Heart left ventricle (tissue), 16 donors: ENCODE data around the gene HSF2BP. TPM values are rescaled to one million over a fixed set of nuclear protein-coding genes. Genes with fewer than 3 reads are reported as not detected.

Experiments
- ATAC-seq, 4 donors: fragments of 200-7000 bp; cut with Tn5 transposase; one replicate each; pipeline ENCODE4 v1.9.1; 2020 to 2022; ENCODE audit warnings: moderate library complexity in 4 of 4, mild to moderate bottlenecking in 3 of 4, moderate number of reproducible peaks in 1 of 4
- DNase-seq, 5 donors: peaks; one replicate each; pipeline ENCODE4 v3.0.0-alpha.2; 2020
- H3K27ac ChIP-seq, 12 donors: fragments of 200-600 bp; sonication (generic) in 4 of 12; one replicate each; pipeline versions ENCODE4 v1.5.0 to v1.8.0; 2016 to 2022; ENCODE audit warnings: mild to moderate bottlenecking in 2 of 12
- H3K27me3 ChIP-seq, 9 donors: fragments of 200-600 bp; sonication (generic) in 2 of 9; one replicate each; pipeline versions ENCODE4 v1.5.1 to v1.8.0; 2016 to 2022; ENCODE audit warnings: mild to moderate bottlenecking in 3 of 9
- H3K36me3 ChIP-seq, 9 donors: fragments of 200-600 bp; sonication (generic) in 2 of 9; one replicate each; pipeline versions ENCODE4 v1.5.0 to v1.8.0; 2018 to 2022; ENCODE audit warnings: mild to moderate bottlenecking in 2 of 9
- H3K4me1 ChIP-seq, 12 donors: fragments of 200-600 bp; sonication (generic) in 4 of 12; one replicate each; pipeline versions ENCODE4 v1.5.0 to v1.8.0; 2016 to 2022; ENCODE audit warnings: mild to moderate bottlenecking in 3 of 12
- H3K4me3 ChIP-seq, 12 donors: fragments of 200-600 bp; sonication (generic) in 4 of 12; one replicate each; pipeline versions ENCODE4 v1.5.0 to v1.8.0; 2017 to 2022; ENCODE audit warnings: mild to moderate bottlenecking in 9 of 12, moderate library complexity in 4 of 12
- H3K9me3 ChIP-seq, 12 donors: fragments of 200-600 bp; sonication (generic) in 4 of 12; one replicate each; pipeline versions ENCODE4 v1.5.0 to v1.8.0; 2016 to 2022; ENCODE audit warnings: mild to moderate bottlenecking in 1 of 12
- POLR2A ChIP-seq, 2 donors: fragments of 450-650 bp; IDR thresholded peaks; one replicate each; pipeline ENCODE4 v1.6.1; 2017; ENCODE audit warnings: antibody characterized with exemption in 2 of 2, mild to moderate bottlenecking in 2 of 2, moderate library complexity in 2 of 2
- WGBS, 4 donors: extraction: QIAGEN DNeasy Blood & Tissue Kit in 2 of 4; methylation state at CpG; one replicate each; pipeline versions ENCODE4 v1.1.5 to v1.1.7; 2013 to 2018; 5-methylcytosine and 5-hydroxymethylcytosine counted together
- intact Hi-C, 10 donors: fragments of 100-400 bp; cut with DNase I; formaldehyde crosslinking; loops; one replicate each; pipeline versions ENCODE4 v1.11.1 to v1.14.2; 2022
- polyA plus RNA-seq, 2 donors: library from polyadenylated mRNA; stranded (reverse); fragments of 200-250 nt; gene quantifications; one replicate each; pipeline ENCODE4 v1.2.3, GENCODE V29; 2013
- total RNA-seq, 9 donors: library from RNA; depleted of rRNA in 2 of 9; stranded (reverse); fragments of >200 nt in 2 of 9; fragmentation: NEBNext Ultra II Directional in 3 of 9; extraction: Animal tissue kit (Norgen Biotek cat#: 25700) in 3 of 9; gene quantifications; one replicate each; pipeline versions ENCODE4 v1.1.0 to v1.2.4, GENCODE V29; 2016 to 2023
- TF ChIP-seq, protein P1 (sequence below), 12 donors: fragments of 200-600 bp; sonication (generic) in 4 of 12; IDR thresholded peaks; one replicate each; pipeline versions ENCODE4 v1.5.0 to v1.8.0; 2018 to 2022; ENCODE audit warnings: antibody characterized with exemption in 12 of 12, mild to moderate bottlenecking in 5 of 12
- donor health status: ischemic (EF 13 %, LVEDD 7.1; RV severe dilation, severe dysfunction).
- donor health status: healthy with polysubstance abuse.
- donor health status: DM: no; HTN: yes; CAD: no.
- donor health status: DM: no; HTN: no; CAD: no.
- donor health status: ischemic (EF 25% LVEDD 6.9; RV normal size, moderate dysfunction).
- donor health status: ischemic (EF 25% LVEDD 5.7; RV mildly dilated, moderate dysfunction).
- donor health status: healthy.
- donor health status: DM: yes; HTN: yes; CAD: no.
- donor health status: ischemic (EF 35%, LVEDD 5.7; RV mildly dilated, moderate dysfunction).
- donor health status: nonischemic (EF 11% LVEDD 7.7; RV severe dilation, severe dysfunction).
- donor health status: DM: yes; HTN: yes; CAD: no.
- donor health status: PGD.
- donor health status: ischemic (EF 29% LVEDD 5.4; RV normal size, mild dysfunction).
- donor health status: nonischemic (EF 23%, LVEDD 6.1; RV moderate dilation, normal function).

Gene HSF2BP
- total and polyA plus RNA-seq, 11 donors, result 0.08 to 0.32 (median 0.19) TPM; not detected in 8

GRCh38 chr21:43662286-43662685 is 3.0 kb upstream of the HSF2BP start:
- no peak for TF ChIP-seq POLR2A (IDR thresholded peaks at IDR 0.05)
- TF ChIP-seq, protein P1, sequence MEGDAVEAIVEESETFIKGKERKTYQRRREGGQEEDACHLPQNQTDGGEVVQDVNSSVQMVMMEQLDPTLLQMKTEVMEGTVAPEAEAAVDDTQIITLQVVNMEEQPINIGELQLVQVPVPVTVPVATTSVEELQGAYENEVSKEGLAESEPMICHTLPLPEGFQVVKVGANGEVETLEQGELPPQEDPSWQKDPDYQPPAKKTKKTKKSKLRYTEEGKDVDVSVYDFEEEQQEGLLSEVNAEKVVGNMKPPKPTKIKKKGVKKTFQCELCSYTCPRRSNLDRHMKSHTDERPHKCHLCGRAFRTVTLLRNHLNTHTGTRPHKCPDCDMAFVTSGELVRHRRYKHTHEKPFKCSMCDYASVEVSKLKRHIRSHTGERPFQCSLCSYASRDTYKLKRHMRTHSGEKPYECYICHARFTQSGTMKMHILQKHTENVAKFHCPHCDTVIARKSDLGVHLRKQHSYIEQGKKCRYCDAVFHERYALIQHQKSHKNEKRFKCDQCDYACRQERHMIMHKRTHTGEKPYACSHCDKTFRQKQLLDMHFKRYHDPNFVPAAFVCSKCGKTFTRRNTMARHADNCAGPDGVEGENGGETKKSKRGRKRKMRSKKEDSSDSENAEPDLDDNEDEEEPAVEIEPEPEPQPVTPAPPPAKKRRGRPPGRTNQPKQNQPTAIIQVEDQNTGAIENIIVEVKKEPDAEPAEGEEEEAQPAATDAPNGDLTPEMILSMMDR (IDR thresholded peaks at IDR 0.05), result no peak
- Histone ChIP-seq H3K9me3 (peaks cover 0 to 7% (median 0%) of the 10 kb centered on the region in 12 donors), H3K4me1 (peaks cover 0 to 38% (median 23%) of the 10 kb centered on the region in 12 donors), H3K36me3 (peaks cover 0 to 40% (median 25%) of the 10 kb centered on the region in 9 donors), H3K4me3 (no peak overlapping the region), H3K27ac (no peak overlapping the region), H3K27me3 (no peaks in the 10 kb centered on the region)
- intact Hi-C loops, result loop anchor here in 2 of 10 donors (10.0 kb wide), 2 partner anchors 63 to 113 kb away; partner anchors contain the start of gene CSTB (in 1 of the 2)
- DNase-seq (no peak), ATAC-seq (no peak)
- WGBS, 4 donors, result 46 to 61% (median 54%) methylated on average over 6 of the region's 6 CpGs

DNA sequence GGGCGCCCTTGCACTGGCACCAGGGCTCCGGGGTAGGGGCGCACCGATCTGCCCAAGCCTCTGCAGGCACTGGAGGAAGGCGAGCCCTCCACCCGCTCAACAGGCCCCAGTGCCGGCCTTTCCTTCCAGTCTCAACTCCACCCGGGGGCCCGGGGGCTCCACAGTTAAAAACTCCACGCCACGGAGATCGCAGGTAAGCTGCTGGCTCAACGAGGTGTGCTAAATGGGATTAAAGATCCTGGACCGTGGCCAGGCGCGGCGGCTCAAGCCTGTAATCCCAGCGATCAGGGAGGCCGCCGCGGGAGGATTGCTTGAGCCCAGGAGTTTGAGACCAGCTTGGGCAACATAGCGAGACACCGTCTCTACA is 536 bp downstream of the HSF2BP start:
- intact Hi-C loops, result loop anchor here in 2 of 10 donors (5.0 to 10.0 kb wide), 4 partner anchors 44 to 334 kb away; no protein-coding TSS in a partner anchor
- no peak for ATAC-seq
- TF ChIP-seq POLR2A (IDR thresholded peaks at IDR 0.05), result no peak

GRCh38 chr21:43658088-43658741 is 1.1 kb downstream of the HSF2BP start:
- no peak for DNase-seq
- H3K27ac ChIP-seq, result peak overlapping the region in 6 of 12 donors; percentile 29 to 69 (median 50)
- 90 to 93% (median 91%) methylated on average over 46 to 48 of the region's 48 CpGs for WGBS, 4 donors
- no peak for ATAC-seq
- H3K27me3 ChIP-seq, result no peaks in the 10 kb centered on the region
- H3K4me1 ChIP-seq, result peaks cover 0 to 33% (median 21%) of the 10 kb centered on the region in 12 donors
- TF ChIP-seq, protein P1 (IDR thresholded peaks at IDR 0.05), result no peak
- TF ChIP-seq POLR2A (IDR thresholded peaks at IDR 0.05), result no peak
- intact Hi-C loops, result loop anchor here in 2 of 10 donors (5.0 to 10.0 kb wide), 4 partner anchors 44 to 333 kb away; no protein-coding TSS in a partner anchor
- H3K9me3 ChIP-seq, result no peaks in the 10 kb centered on the region
- H3K36me3 ChIP-seq, result peaks cover 0 to 18% (median 7%) of the 10 kb centered on the region in 9 donors
- peak overlapping the region in 1 of 12 donors; percentile 21 for H3K4me3 ChIP-seq

More for the DNA sequence above, 536 bp downstream of the HSF2BP start:
- Histone ChIP-seq H3K4me1 (peaks cover 0 to 33% (median 21%) of the 10 kb centered on the region in 12 donors), H3K36me3 (peaks cover 0 to 23% (median 12%) of the 10 kb centered on the region in 9 donors), H3K27ac (peak overlapping the region in 11 of 12 donors; percentile 57 to 92 (median 85)), H3K9me3 (no peaks in the 10 kb centered on the region), H3K27me3 (no peaks in the 10 kb centered on the region), H3K4me3 (peak overlapping the region in 11 of 12 donors; percentile 69 to 100 (median 94))
- DNase-seq, result peak in 2 of 5 donors; percentile 35 to 63
- WGBS, 4 donors, result 86 to 88% (median 87%) methylated on average over 19 to 23 of the region's 23 CpGs

DNA sequence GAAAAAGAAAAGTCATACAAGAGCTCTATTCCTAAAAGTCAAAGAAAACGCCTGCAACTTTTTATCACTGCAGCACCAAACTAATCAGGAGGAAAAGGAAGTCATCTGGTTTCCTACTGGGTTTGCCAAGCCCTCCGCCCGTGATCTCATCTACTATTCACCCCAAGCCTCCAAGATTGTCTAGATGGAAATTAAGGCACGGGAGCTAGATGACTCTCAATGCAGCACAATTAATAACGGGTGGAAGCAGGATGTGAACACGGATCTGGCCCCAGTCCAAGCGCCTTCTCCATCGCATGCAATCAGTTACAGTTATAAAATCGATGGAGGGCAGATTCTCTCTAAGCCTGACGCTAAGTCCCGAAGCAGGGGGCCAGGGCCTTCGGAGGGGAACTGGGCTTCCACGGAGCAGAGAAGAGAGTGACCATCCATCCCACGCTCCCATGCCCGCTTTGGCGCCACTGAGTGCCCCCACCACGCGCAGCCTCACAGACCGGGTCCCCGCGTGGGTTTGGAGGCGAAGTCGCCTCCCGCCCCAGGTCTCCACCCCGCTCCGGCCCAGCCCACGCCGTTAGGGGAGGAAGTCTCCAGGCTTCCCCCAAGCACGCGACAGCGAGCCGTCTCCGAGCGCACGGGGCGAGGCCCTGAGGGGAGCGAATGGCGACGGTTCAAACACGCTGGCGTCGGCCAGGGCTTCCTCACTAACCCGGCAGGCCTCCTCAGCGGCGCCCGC is 1.8 kb downstream of the HSF2BP start:
- Histone ChIP-seq H3K27ac (peak overlapping the region in 8 of 12 donors; percentile 4 to 69 (median 49)), H3K4me3 (peak overlapping the region in 2 of 12 donors; percentile 16 to 21), H3K27me3 (no peaks in the 10 kb centered on the region), H3K4me1 (peaks cover 0 to 33% (median 21%) of the 10 kb centered on the region in 12 donors), H3K36me3 (peaks cover 0 to 11% (median 4%) of the 10 kb centered on the region in 9 donors), H3K9me3 (no peaks in the 10 kb centered on the region)
- WGBS, 4 donors, result 64 to 86% (median 74%) methylated on average over 45 to 46 of the region's 46 CpGs
- no peak for TF ChIP-seq POLR2A (IDR thresholded peaks at IDR 0.05)
- TF ChIP-seq, protein P1 (IDR thresholded peaks at IDR 0.05), result no peak
- peak; percentile 32 to 63 (median 33) for DNase-seq
- intact Hi-C loops, result loop anchor here in 2 of 10 donors (5.0 to 10.0 kb wide), 4 partner anchors 45 to 333 kb away; no protein-coding TSS in a partner anchor
- ATAC-seq, result peak in 2 of 4 donors; percentile 3 to 58
